GM19397 (cell line): Measurements from ENCODE around the gene CPZ.
"Not testable (repeated sequence)": the region's sequence is repeated elsewhere in the genome, so short reads cannot be mapped to it uniquely, and the experiment has no call there.

Source experiments
- ATAC-seq: cut with Tn5 transposase; IDR thresholded peaks from one replicate; pipeline ENCODE4 v1.9.1; 2021; ENCODE audit warnings: mild to moderate bottlenecking, moderate library complexity; ENCODE audit not compliant: unreplicated experiment

The CPZ gene

GRCh38 chr4:8608714-8609391 is 16.3 kb downstream of the CPZ start:
- no peak for ATAC-seq

GRCh38 chr4:8609406-8609805 is 16.8 kb downstream of the CPZ start:
- no peak for ATAC-seq

GRCh38 chr4:8609824-8610350 is 17.3 kb downstream of the CPZ start:
- ATAC-seq: no peak

- no peak for ATAC-seq
Observed at GRCh38 chr4:8610858-8611616, 18.5 kb downstream of the CPZ start.

- no peak for ATAC-seq
Observed at GRCh38 chr4:8612646-8613045, 20.1 kb downstream of the CPZ start.

GRCh38 chr4:8613421-8614364 is 21.1 kb downstream of the CPZ start:
- no peak for ATAC-seq

GRCh38 chr4:8614365-8615193 is 22.0 kb downstream of the CPZ start:
- ATAC-seq: no peak

- ATAC-seq: no peak
Observed at GRCh38 chr4:8615366-8615765, 22.8 kb downstream of the CPZ start.

- no peak for ATAC-seq
Observed at GRCh38 chr4:8615921-8616787, 23.6 kb downstream of the CPZ start.

- no peak for ATAC-seq
Observed at GRCh38 chr4:8616831-8617230, 24.3 kb downstream of the CPZ start.

GRCh38 chr4:8617486-8618040 is 25.0 kb downstream of the CPZ start:
- no peak for ATAC-seq

GRCh38 chr4:8618421-8618820 is 25.9 kb downstream of the CPZ start:
- ATAC-seq: no peak

- ATAC-seq: no peak
Observed at GRCh38 chr4:8618961-8619720, 26.6 kb downstream of the CPZ start.

GRCh38 chr4:8621135-8621534 is 28.6 kb downstream of the CPZ start:
- ATAC-seq: not testable (repeated sequence)

- ATAC-seq: not testable (repeated sequence)
Observed at GRCh38 chr4:8624601-8625272, 32.2 kb downstream of the CPZ start.

GRCh38 chr4:8630240-8630905 is 37.8 kb downstream of the CPZ start:
- ATAC-seq: not testable (repeated sequence)

- ATAC-seq: not testable (repeated sequence)
Observed at GRCh38 chr4:8631896-8632295, 39.3 kb downstream of the CPZ start.
